ENCODE data around the gene NAB1.

Gene NAB1

DNA sequence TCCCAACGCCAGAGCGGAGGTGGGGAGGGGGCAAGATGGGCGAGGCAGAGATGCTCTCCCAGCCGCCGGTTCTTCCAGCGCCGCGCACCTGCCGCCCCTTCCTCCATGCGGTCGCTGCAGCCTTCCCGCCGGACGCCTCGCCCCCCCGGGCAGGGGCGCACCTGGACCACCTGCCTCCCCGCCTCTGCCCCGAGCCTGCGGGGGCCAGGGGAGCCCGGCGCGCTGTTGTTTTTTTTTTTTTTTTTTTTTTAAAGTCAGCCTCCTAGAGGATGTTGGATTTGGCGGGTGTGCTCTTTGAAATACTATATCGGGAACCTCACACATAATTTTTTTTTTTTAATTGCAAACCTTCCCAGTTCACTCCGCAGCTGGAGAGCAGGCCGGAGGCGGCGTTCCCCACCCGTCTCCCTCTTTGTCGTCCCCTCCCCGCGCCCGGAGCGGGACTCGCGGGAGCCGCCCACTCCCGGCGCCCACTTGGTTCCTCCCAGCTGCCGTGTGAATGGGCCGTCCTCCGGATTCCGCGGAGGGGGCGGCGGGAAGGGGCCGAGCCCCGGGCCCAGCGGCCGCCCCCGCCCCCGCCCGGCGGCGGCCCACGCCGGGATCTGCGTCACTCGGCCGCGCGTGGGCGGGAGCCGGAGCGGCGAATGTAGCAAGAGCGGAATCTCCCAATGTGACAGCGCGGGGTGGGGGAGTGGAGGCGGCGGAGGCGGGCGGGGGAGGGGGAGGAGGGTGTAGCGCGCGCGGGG, 421 bp upstream of the NAB1 start (continued):
- TF ChIP-seq, protein P1, sequence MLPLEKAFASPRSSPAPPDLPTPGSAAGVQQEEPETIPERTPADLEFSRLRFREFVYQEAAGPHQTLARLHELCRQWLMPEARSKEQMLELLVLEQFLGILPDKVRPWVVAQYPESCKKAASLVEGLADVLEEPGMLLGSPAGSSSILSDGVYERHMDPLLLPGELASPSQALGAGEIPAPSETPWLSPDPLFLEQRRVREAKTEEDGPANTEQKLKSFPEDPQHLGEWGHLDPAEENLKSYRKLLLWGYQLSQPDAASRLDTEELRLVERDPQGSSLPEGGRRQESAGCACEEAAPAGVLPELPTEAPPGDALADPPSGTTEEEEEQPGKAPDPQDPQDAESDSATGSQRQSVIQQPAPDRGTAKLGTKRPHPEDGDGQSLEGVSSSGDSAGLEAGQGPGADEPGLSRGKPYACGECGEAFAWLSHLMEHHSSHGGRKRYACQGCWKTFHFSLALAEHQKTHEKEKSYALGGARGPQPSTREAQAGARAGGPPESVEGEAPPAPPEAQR (tag by site-specific recombination; IDR thresholded peaks at IDR 0.05): no peak
- TF ChIP-seq, protein P2, sequence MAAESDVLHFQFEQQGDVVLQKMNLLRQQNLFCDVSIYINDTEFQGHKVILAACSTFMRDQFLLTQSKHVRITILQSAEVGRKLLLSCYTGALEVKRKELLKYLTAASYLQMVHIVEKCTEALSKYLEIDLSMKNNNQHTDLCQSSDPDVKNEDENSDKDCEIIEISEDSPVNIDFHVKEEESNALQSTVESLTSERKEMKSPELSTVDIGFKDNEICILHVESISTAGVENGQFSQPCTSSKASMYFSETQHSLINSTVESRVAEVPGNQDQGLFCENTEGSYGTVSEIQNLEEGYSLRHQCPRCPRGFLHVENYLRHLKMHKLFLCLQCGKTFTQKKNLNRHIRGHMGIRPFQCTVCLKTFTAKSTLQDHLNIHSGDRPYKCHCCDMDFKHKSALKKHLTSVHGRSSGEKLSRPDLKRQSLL (tag by site-specific recombination; IDR thresholded peaks at IDR 0.05): no peak
- no peak for TF ChIP-seq ZNF830 (tag by site-specific recombination; IDR thresholded peaks at IDR 0.05; ENCODE audit: low read depth)
- no peak for TF ChIP-seq ZNF16 (tag by site-specific recombination; IDR thresholded peaks at IDR 0.05; ENCODE audit: low read depth)
- TF ChIP-seq ZNF48 (tag by site-specific recombination; IDR thresholded peaks at IDR 0.05): no peak
- TF ChIP-seq ZNF544 (tag by site-specific recombination; IDR thresholded peaks at IDR 0.05): no peak
- TF ChIP-seq ZNF18 (tag by site-specific recombination; IDR thresholded peaks at IDR 0.05): peak; percentile 71
- no peak for TF ChIP-seq KLF17 (tag by site-specific recombination; IDR thresholded peaks at IDR 0.05)
- TF ChIP-seq ZNF423 (tag by site-specific recombination; IDR thresholded peaks at IDR 0.05): no peak
- TF ChIP-seq, protein P3, sequence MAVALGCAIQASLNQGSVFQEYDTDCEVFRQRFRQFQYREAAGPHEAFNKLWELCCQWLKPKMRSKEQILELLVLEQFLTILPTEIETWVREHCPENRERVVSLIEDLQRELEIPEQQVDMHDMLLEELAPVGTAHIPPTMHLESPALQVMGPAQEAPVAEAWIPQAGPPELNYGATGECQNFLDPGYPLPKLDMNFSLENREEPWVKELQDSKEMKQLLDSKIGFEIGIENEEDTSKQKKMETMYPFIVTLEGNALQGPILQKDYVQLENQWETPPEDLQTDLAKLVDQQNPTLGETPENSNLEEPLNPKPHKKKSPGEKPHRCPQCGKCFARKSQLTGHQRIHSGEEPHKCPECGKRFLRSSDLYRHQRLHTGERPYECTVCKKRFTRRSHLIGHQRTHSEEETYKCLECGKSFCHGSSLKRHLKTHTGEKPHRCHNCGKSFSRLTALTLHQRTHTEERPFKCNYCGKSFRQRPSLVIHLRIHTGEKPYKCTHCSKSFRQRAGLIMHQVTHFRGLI (tag by site-specific recombination; IDR thresholded peaks at IDR 0.05): no peak

GRCh38 chr2:190649798-190650390, 1.0 kb downstream of the NAB1 start:
- ChIA-PET POLR2A (interaction anchor here (1.4 kb wide), 1 partner anchor 13 kb away, joined by 3 read pairs; no protein-coding TSS in a partner anchor), CTCF (interaction anchor here (0.6 to 1.2 kb wide), 2 partner anchors 30 to 306 kb away, joined by 4 read pairs; no protein-coding TSS in a partner anchor)
- peak overlapping the region; percentile 98 for H3K4me3 ChIP-seq (ENCODE audit: low read depth, low read length)
- H3K9me3 ChIP-seq (ENCODE audit: control insufficient read depth, insufficient read depth, low read depth, low read length): no peaks in the 10 kb centered on the region
- H3K4me1 ChIP-seq (ENCODE audit: control insufficient read depth, insufficient read depth, low read length): peaks cover 6% of the 10 kb centered on the region; the same call in 1 of the 2 replicates
- no peaks in the 10 kb centered on the region for H3K36me3 ChIP-seq (ENCODE audit: control insufficient read depth in 2 of 2, insufficient read depth in 1 of 2, low read length in 2 of 2)
- H3K27ac ChIP-seq (ENCODE audit: extremely low read depth, low read depth, low read length): peak overlapping the region; percentile 89
- no peak for TF ChIP-seq KLF16 (tag by site-specific recombination; IDR thresholded peaks at IDR 0.05)
- TF ChIP-seq ZNF423 (tag by site-specific recombination; IDR thresholded peaks at IDR 0.05): no peak
- TF ChIP-seq ZNF624 (tag by site-specific recombination; IDR thresholded peaks at IDR 0.05): no peak
- peak; percentile 66; the same call in 1 of the 2 replicates for TF ChIP-seq PRDM1 (tag by site-specific recombination; IDR thresholded peaks at IDR 0.05)
- TF ChIP-seq, protein P4, sequence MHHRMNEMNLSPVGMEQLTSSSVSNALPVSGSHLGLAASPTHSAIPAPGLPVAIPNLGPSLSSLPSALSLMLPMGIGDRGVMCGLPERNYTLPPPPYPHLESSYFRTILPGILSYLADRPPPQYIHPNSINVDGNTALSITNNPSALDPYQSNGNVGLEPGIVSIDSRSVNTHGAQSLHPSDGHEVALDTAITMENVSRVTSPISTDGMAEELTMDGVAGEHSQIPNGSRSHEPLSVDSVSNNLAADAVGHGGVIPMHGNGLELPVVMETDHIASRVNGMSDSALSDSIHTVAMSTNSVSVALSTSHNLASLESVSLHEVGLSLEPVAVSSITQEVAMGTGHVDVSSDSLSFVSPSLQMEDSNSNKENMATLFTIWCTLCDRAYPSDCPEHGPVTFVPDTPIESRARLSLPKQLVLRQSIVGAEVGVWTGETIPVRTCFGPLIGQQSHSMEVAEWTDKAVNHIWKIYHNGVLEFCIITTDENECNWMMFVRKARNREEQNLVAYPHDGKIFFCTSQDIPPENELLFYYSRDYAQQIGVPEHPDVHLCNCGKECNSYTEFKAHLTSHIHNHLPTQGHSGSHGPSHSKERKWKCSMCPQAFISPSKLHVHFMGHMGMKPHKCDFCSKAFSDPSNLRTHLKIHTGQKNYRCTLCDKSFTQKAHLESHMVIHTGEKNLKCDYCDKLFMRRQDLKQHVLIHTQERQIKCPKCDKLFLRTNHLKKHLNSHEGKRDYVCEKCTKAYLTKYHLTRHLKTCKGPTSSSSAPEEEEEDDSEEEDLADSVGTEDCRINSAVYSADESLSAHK (tag by site-specific recombination; IDR thresholded peaks at IDR 0.05): 0 out of 2 replicates have a peak, but pooled peaks have one; percentile 27
- TF ChIP-seq ZBTB48 (tag by site-specific recombination; IDR thresholded peaks at IDR 0.05): peak; percentile 97
- TF ChIP-seq, protein P5, sequence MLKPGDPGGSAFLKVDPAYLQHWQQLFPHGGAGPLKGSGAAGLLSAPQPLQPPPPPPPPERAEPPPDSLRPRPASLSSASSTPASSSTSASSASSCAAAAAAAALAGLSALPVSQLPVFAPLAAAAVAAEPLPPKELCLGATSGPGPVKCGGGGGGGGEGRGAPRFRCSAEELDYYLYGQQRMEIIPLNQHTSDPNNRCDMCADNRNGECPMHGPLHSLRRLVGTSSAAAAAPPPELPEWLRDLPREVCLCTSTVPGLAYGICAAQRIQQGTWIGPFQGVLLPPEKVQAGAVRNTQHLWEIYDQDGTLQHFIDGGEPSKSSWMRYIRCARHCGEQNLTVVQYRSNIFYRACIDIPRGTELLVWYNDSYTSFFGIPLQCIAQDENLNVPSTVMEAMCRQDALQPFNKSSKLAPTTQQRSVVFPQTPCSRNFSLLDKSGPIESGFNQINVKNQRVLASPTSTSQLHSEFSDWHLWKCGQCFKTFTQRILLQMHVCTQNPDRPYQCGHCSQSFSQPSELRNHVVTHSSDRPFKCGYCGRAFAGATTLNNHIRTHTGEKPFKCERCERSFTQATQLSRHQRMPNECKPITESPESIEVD (tag by site-specific recombination; IDR thresholded peaks at IDR 0.05): peak; percentile 78
- TF ChIP-seq, protein P6, sequence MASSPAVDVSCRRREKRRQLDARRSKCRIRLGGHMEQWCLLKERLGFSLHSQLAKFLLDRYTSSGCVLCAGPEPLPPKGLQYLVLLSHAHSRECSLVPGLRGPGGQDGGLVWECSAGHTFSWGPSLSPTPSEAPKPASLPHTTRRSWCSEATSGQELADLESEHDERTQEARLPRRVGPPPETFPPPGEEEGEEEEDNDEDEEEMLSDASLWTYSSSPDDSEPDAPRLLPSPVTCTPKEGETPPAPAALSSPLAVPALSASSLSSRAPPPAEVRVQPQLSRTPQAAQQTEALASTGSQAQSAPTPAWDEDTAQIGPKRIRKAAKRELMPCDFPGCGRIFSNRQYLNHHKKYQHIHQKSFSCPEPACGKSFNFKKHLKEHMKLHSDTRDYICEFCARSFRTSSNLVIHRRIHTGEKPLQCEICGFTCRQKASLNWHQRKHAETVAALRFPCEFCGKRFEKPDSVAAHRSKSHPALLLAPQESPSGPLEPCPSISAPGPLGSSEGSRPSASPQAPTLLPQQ (tag by site-specific recombination; IDR thresholded peaks at IDR 0.05): no peak
- no peak for TF ChIP-seq ZNF510 (tag by site-specific recombination; IDR thresholded peaks at IDR 0.05; ENCODE audit: insufficient replicate concordance)
- TF ChIP-seq KLF7 (tag by site-specific recombination; IDR thresholded peaks at IDR 0.05; ENCODE audit: borderline replicate concordance): no peak
- peak; percentile 94 for TF ChIP-seq ZNF600 (tag by site-specific recombination; IDR thresholded peaks at IDR 0.05)
- TF ChIP-seq GLIS1 (tag by site-specific recombination; IDR thresholded peaks at IDR 0.05): no peak

Data from HEK293 (cell line).